ENCODE data around the gene BCR. TPM values are rescaled to one million over a fixed set of nuclear protein-coding genes. Genes with fewer than 3 reads are reported as not detected.

BCR gene
- total and polyA plus RNA-seq, 2 of the 8 experiments (the other 6 are each of a cell fraction or from before 2014, with no cell fraction given), result 66.7 to 130 TPM

DNA sequence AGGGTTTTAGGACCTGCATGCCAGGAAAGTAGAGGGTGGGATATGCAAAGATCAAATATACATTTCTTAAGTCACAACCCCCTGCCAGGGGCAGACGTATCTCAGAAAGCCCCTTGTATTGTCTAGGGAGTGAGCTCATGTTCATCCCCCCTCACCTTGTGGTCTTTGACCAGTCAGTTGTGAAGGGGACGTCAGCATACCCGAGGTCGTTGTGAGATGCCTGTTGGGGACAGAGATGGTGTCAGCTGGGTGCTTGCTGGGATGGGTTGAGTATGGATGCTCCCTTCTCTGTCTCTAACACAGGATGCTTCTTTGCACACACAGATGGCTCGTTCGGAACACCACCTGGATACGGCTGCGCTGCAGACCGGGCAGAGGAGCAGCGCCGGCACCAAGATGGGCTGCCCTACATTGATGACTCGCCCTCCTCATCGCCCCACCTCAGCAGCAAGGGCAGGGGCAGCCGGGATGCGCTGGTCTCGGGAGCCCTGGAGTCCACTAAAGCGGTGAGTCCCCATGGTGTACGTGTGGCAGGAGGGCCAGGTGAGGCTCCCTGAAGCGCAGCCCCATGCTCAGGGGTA lies 73.3 kb downstream of the BCR start:
- Histone ChIP-seq H2BK15ac (ENCODE audit: low read length) (0 out of 2 replicates have a peak overlapping the region, but pooled peaks have one; percentile 16), H2AK5ac (ENCODE audit: low read depth, low read length) (no peak overlapping the region), H4K91ac (replicated peaks; ENCODE audit: insufficient read length, low read length) (no peak overlapping the region), H2BK120ac (replicated peaks; ENCODE audit: low read depth, low read length) (no peak overlapping the region), H3K4me3 (ENCODE audit: extremely low read depth in 1 of 4, insufficient read depth in 2 of 4, low read depth in 3 of 4, low read length in 4 of 4) (no peak overlapping the region), H3K23me2 (ENCODE audit: low read depth, low read length) (no peaks in the 10 kb centered on the region), H3K9me3 (ENCODE audit: insufficient read depth in 2 of 2, low read depth in 1 of 2, low read length in 1 of 2) (no peaks in the 10 kb centered on the region), H3K18ac (ENCODE audit: extremely low read depth, low read length) (no peak overlapping the region), H4K5ac (ENCODE audit: insufficient read length, low read depth, low read length) (no peak overlapping the region), H3K79me1 (ENCODE audit: low read depth, low read length) (peaks cover 24% of the 10 kb centered on the region), H3K27me3 (replicated peaks in 1 of 4; ENCODE audit: control insufficient read depth in 3 of 4, extremely low read depth in 1 of 4, insufficient read depth in 3 of 4, low read length in 3 of 4) (no peaks in the 10 kb centered on the region), H3K4me1 (replicated peaks in 1 of 4; ENCODE audit: control insufficient read depth in 3 of 4, insufficient read depth in 4 of 4, low read length in 3 of 4) (peaks cover 13 to 23% (median 16%) of the 10 kb centered on the region in 4 experiments), H3K4ac (replicated peaks; ENCODE audit: insufficient read length, low read depth, low read length) (no peak overlapping the region), H2BK5ac (ENCODE audit: low read depth, low read length) (peak overlapping the region; percentile 13; the same call in 1 of the 2 replicates), H2BK20ac (ENCODE audit: low read length) (no peak overlapping the region), H3K23ac (ENCODE audit: insufficient read length) (no peak overlapping the region), H4K20me1 (replicated peaks in 1 of 2; ENCODE audit: control insufficient read depth in 1 of 2, insufficient read depth in 2 of 2, low read length in 2 of 2) (peaks cover 4 to 7% of the 10 kb centered on the region in 2 experiments), H3K56ac (replicated peaks; ENCODE audit: insufficient read length, low read depth, low read length) (no peak overlapping the region), H3K27ac (ENCODE audit: low read depth, low read length) (no peak overlapping the region), H3K79me2 (ENCODE audit: control insufficient read depth in 1 of 2, insufficient read depth in 2 of 2, low read length in 2 of 2) (peaks cover 4 to 87% of the 10 kb centered on the region in 2 experiments; a peak in 3 of 4 replicates), H2BK12ac (ENCODE audit: low read depth, low read length) (no peak overlapping the region), H3K9ac (replicated peaks in 1 of 4; ENCODE audit: extremely low read depth in 1 of 4, low read depth in 3 of 4, low read length in 3 of 4) (no peak overlapping the region), H3K14ac (ENCODE audit: insufficient read length) (no peak overlapping the region), H2AFZ (ENCODE audit: low read length) (no peak overlapping the region), H3K36me3 (ENCODE audit: control insufficient read depth in 2 of 4, insufficient read depth in 4 of 4, low read length in 3 of 4) (peaks cover 2 to 22% (median 16%) of the 10 kb centered on the region in 4 experiments; a peak in 6 of 8 replicates), H4K8ac (ENCODE audit: extremely low read depth, insufficient read depth, low read length) (no peak overlapping the region; the same call in 1 of the 2 replicates), H3K4me2 (ENCODE audit: insufficient read depth in 1 of 2, low read depth in 2 of 2, low read length in 2 of 2) (no peak overlapping the region)
- ChIA-PET POLR2A (ENCODE audit: partially characterized antibody) (no interaction called here), CTCF (ENCODE audit: partially characterized antibody) (interaction anchor here (1.3 to 5.8 kb wide), 5 partner anchors 11 to 75 kb away, joined by 3 to 32 read pairs (median 4); partner anchors contain the start of gene BCR)
- WGBS, 2 experiments (ENCODE audit: extremely low coverage in 1 of 2, insufficient coverage in 1 of 2, insufficient read length in 1 of 2, insufficient replicate concordance in 2 of 2, low coverage in 1 of 2, low lambda C conversion rate in 2 of 2, missing lambda C conversion rate in 1 of 2), result 87% methylated on average over 19 of the region's 19 CpGs; no CpG with 5 or more reads in 1 of the 2 experiments
- DNase-seq (ENCODE audit: low read depth in 1 of 2, low spot score in 2 of 2) (no peak), FAIRE-seq (no peak)
- TF ChIP-seq MAX (IDR thresholded peaks at IDR 0.05), result no peak
- TF ChIP-seq CBX8 (IDR thresholded peaks at IDR 0.05; ENCODE audit: borderline replicate concordance, low read depth, low read length), result no peak
- no peak for TF ChIP-seq TCF12 (IDR thresholded peaks at IDR 0.05; ENCODE audit: low read depth, low read length)
- no peak for TF ChIP-seq SIN3A (conservative IDR thresholded peaks at IDR 0.05 in 1 of 2, IDR thresholded peaks at IDR 0.05 in 1 of 2; ENCODE audit: low read depth in 1 of 2, low read length in 2 of 2)
- no peak for TF ChIP-seq KDM5A (IDR thresholded peaks at IDR 0.05; ENCODE audit: low read length)
- no peak for TF ChIP-seq TAF7 (optimal IDR thresholded peaks at IDR 0.05; ENCODE audit: borderline replicate concordance, low read depth, low read length)
- no peak for TF ChIP-seq TBP (IDR thresholded peaks at IDR 0.05; ENCODE audit: low read depth, low read length)

Measured in H1 (cell line).